ENCODE results near the gene ADGRA1.

Gene ADGRA1, protein sequence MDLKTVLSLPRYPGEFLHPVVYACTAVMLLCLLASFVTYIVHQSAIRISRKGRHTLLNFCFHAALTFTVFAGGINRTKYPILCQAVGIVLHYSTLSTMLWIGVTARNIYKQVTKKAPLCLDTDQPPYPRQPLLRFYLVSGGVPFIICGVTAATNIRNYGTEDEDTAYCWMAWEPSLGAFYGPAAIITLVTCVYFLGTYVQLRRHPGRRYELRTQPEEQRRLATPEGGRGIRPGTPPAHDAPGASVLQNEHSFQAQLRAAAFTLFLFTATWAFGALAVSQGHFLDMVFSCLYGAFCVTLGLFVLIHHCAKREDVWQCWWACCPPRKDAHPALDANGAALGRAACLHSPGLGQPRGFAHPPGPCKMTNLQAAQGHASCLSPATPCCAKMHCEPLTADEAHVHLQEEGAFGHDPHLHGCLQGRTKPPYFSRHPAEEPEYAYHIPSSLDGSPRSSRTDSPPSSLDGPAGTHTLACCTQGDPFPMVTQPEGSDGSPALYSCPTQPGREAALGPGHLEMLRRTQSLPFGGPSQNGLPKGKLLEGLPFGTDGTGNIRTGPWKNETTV

DNA sequence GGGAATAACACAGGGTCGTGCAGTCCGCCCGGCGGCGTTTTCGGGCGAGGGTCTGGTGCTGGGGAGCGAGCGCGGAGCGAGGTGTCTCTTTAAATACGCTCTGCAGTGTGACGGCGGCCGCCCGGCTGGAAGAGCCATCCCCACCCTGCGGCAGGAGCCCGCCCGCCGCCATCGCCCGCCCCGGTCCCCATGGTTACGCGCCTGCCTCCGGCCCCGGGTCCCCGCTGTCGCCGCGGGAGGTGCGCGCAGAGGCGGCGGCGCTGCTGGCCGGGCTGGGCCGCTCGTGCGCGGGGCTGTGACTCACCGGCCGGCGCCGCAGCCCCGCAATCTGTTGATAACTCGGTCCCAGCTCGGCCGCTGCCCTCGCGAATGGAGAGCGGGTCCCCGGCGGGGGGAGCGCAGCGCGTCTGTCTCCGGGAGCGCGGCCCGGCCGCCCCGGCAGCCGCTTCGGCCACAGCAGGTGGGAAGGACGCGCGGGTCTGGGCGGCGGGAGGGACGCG lies at the start of gene ADGRA1:
Gene ADGRA1, plus strand, starts transcription at position 246 of the 500 bp plus-strand sequence. CDS start 986 bp downstream, outside the sequence.
- H3K36me3 ChIP-seq (ENCODE audit: control insufficient read depth in 1 of 2, insufficient read depth in 2 of 2, low read length in 2 of 2), result no peaks in the 10 kb centered on the region
- H3K4me1 ChIP-seq (ENCODE audit: control insufficient read depth in 1 of 2, insufficient read depth in 2 of 2, low read length in 2 of 2), result no peaks in the 10 kb centered on the region
- H3K4me3 ChIP-seq (ENCODE audit: low read depth in 1 of 2, low read length in 2 of 2), result no peak within 1 kb of the TSS
- H3K9me3 ChIP-seq (ENCODE audit: control insufficient read depth in 1 of 2, low read length in 2 of 2), result no peaks in the 10 kb centered on the region
- no peak within 1 kb of the TSS for H3K9ac ChIP-seq (ENCODE audit: low read depth in 1 of 2, low read length in 2 of 2)
- H3K27ac ChIP-seq (ENCODE audit: low read depth, low read length), result no peak within 1 kb of the TSS
- peaks cover 5 to 13% of the 10 kb centered on the region in 2 donors for H3K27me3 ChIP-seq (ENCODE audit: control insufficient read depth in 1 of 2, insufficient read depth in 2 of 2, low read length in 2 of 2)

DNA sequence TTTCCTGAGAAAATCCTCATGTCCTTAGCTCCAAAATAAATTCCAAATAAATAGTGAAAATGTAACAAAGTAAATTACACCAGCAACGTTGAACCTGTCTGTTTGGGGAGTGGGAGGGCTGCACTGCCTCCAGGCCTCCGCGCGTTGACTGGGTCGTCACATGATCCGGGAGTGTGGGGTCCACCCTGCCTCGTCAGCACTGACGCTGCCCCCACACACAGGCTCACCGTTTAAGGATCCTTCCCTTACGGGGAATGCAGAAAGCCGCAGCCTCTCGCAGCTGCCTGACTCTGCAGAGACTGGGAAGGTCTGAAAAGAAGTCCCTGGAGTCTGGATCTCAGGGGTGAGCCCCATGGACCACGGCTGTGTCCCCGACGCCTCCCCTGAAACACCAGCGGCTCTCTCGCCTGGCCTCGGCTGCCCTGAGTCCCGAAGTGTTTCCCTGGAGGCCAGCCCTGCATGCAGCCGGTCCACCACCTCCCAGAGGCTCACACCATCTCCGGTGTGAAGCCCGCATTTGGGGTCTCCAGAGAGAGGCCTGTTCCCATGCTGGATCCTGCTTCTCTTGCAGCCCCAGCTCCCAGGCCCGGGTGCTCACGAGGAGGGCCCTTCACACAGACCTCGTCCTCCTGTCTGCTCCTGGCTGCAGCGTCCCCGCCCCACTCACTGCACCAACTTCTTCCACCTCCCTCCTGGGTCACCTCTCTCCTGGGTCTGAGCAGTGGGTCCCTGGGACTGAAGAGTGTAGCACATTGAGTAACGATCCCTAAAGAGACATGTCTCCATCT lies 49.5 kb upstream of the ADGRA1 start:
- no peak overlapping the region for H3K4me3 ChIP-seq (ENCODE audit: low read depth in 1 of 2, low read length in 2 of 2)
- H3K27ac ChIP-seq (ENCODE audit: low read depth, low read length), result no peak overlapping the region
- H3K9me3 ChIP-seq (ENCODE audit: control insufficient read depth in 1 of 2, low read length in 2 of 2), result no peaks in the 10 kb centered on the region
- no peak overlapping the region for H3K9ac ChIP-seq (ENCODE audit: low read depth in 1 of 2, low read length in 2 of 2)
- no peaks in the 10 kb centered on the region for H3K4me1 ChIP-seq (ENCODE audit: control insufficient read depth in 1 of 2, insufficient read depth in 2 of 2, low read length in 2 of 2)
- H3K36me3 ChIP-seq (ENCODE audit: control insufficient read depth in 1 of 2, insufficient read depth in 2 of 2, low read length in 2 of 2), result no peaks in the 10 kb centered on the region
- H3K27me3 ChIP-seq (ENCODE audit: control insufficient read depth in 1 of 2, insufficient read depth in 2 of 2, low read length in 2 of 2), result peaks cover 5 to 23% of the 10 kb centered on the region in 2 donors

DNA sequence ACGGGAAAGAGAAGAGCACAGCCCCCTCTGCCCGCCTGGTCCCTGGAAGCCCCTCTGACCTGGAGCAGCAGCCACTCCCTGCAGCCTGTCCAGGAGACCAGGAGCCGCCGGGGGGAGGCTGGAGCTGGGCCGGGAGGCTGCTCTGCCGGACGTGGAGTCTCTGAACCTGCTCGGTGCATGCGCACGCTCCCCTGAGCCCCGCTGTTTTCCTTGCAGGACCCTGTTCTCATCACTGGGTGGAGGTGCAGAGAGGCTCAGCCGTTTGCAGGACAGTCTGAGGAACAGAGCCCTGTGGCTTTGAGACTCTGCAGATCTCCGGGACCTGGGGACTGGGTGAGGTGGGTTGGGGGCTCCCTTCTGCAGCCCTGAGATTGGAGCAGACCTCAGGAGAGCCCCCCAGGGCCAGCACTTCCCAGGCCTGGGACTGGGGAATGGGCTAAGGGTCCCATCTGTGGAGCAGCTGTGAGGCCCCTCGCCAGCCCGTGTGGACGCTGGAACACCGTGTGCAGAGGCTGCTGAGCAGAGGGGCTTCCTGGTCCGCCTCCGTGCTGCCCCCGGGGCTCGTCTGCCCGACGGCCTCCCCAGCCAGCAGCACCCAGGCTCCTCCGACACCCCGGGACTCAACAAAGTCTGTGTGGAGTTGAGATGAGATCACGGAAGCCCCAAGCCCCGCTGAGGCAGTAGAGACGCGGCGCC lies 48.5 kb upstream of the ADGRA1 start:
- H3K27me3 ChIP-seq (ENCODE audit: control insufficient read depth in 1 of 2, insufficient read depth in 2 of 2, low read length in 2 of 2), result peaks cover 5 to 23% of the 10 kb centered on the region in 2 donors

DNA sequence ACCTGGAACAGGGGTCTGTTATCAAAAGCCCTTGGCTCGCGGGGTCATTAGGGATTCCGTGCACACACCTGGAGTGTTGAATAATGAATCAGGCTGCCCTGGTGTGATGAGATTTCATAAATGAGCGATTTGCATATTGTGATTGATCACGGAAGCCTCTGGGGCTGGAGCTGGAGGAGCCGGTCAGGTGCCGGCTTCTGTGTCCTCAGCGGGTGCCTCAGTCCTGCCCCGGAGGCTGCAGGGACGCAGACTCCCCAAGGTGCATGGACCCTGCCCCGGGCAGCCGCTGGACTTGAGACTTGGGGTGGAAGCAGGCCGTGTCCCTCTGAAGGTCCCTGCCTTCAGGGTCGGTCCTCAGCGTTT lies 47.9 kb upstream of the ADGRA1 start:
- Histone ChIP-seq H3K4me1 (ENCODE audit: control insufficient read depth in 1 of 2, insufficient read depth in 2 of 2, low read length in 2 of 2) (no peaks in the 10 kb centered on the region), H3K9me3 (ENCODE audit: control insufficient read depth in 1 of 2, low read length in 2 of 2) (no peaks in the 10 kb centered on the region), H3K27me3 (ENCODE audit: control insufficient read depth in 1 of 2, insufficient read depth in 2 of 2, low read length in 2 of 2) (peaks cover 5 to 23% of the 10 kb centered on the region in 2 donors), H3K9ac (ENCODE audit: low read depth in 1 of 2, low read length in 2 of 2) (no peak overlapping the region), H3K36me3 (ENCODE audit: control insufficient read depth in 1 of 2, insufficient read depth in 2 of 2, low read length in 2 of 2) (no peaks in the 10 kb centered on the region), H3K27ac (ENCODE audit: low read depth, low read length) (no peak overlapping the region), H3K4me3 (ENCODE audit: low read depth in 1 of 2, low read length in 2 of 2) (no peak overlapping the region)

More for the DNA sequence above, 48.5 kb upstream of the ADGRA1 start:
- Histone ChIP-seq H3K4me1 (ENCODE audit: control insufficient read depth in 1 of 2, insufficient read depth in 2 of 2, low read length in 2 of 2) (no peaks in the 10 kb centered on the region), H3K9me3 (ENCODE audit: control insufficient read depth in 1 of 2, low read length in 2 of 2) (no peaks in the 10 kb centered on the region), H3K4me3 (ENCODE audit: low read depth in 1 of 2, low read length in 2 of 2) (no peak overlapping the region), H3K27ac (ENCODE audit: low read depth, low read length) (no peak overlapping the region), H3K36me3 (ENCODE audit: control insufficient read depth in 1 of 2, insufficient read depth in 2 of 2, low read length in 2 of 2) (no peaks in the 10 kb centered on the region), H3K9ac (ENCODE audit: low read depth in 1 of 2, low read length in 2 of 2) (no peak overlapping the region)

DNA sequence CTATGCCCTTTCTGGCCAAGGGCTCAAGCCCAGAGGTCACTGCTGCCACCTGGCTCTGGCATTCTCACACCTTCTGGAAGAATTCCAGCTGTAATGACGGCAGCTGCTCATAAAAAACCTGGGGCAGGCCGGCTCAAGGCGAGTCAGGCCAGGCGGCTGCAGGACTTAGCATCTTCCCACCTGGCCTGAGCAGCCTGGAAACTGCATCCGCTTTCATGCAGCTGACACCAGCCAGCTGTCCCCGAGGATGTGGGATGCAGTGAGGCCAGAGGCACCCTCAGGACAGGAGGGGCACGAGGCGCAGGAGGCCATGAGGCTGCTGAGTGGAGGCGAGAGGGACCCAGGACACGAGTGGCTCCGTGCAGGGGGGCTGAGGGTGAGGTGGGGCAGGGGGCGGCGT lies 47.5 kb upstream of the ADGRA1 start:
- no peak overlapping the region for H3K27ac ChIP-seq (ENCODE audit: low read depth, low read length)
- H3K4me1 ChIP-seq (ENCODE audit: control insufficient read depth in 1 of 2, insufficient read depth in 2 of 2, low read length in 2 of 2), result no peaks in the 10 kb centered on the region
- H3K4me3 ChIP-seq (ENCODE audit: low read depth in 1 of 2, low read length in 2 of 2), result no peak overlapping the region
- H3K27me3 ChIP-seq (ENCODE audit: control insufficient read depth in 1 of 2, insufficient read depth in 2 of 2, low read length in 2 of 2), result peaks cover 5 to 23% of the 10 kb centered on the region in 2 donors
- H3K9me3 ChIP-seq (ENCODE audit: control insufficient read depth in 1 of 2, low read length in 2 of 2), result no peaks in the 10 kb centered on the region
- H3K36me3 ChIP-seq (ENCODE audit: control insufficient read depth in 1 of 2, insufficient read depth in 2 of 2, low read length in 2 of 2), result no peaks in the 10 kb centered on the region
- H3K9ac ChIP-seq (ENCODE audit: low read depth in 1 of 2, low read length in 2 of 2), result no peak overlapping the region

DNA sequence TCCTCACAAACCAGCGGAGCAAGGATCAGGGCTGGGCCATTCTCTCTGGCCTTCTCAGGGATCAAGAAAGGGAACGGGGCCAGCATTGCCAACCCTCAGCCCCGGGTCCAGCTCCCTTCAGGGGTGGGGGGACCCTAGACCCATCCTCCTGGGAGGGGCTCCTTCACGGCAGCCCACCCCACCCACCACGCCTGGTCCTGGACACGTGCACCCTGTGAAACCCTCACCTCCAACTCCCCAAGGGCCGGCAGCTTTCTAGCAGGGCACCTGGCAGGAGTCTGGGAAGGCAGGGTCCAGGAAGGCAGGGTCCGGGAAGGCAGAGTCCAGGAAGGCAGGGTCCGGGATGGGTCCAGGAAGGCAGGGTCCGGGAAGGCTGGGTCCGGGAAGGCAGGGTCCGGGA lies 46.6 kb upstream of the ADGRA1 start:
- Histone ChIP-seq H3K9ac (ENCODE audit: low read depth in 1 of 2, low read length in 2 of 2) (no peak overlapping the region), H3K4me3 (ENCODE audit: low read depth in 1 of 2, low read length in 2 of 2) (no peak overlapping the region), H3K9me3 (ENCODE audit: control insufficient read depth in 1 of 2, low read length in 2 of 2) (no peaks in the 10 kb centered on the region), H3K4me1 (ENCODE audit: control insufficient read depth in 1 of 2, insufficient read depth in 2 of 2, low read length in 2 of 2) (no peaks in the 10 kb centered on the region), H3K27me3 (ENCODE audit: control insufficient read depth in 1 of 2, insufficient read depth in 2 of 2, low read length in 2 of 2) (peaks cover 0 to 23% of the 10 kb centered on the region in 2 donors), H3K36me3 (ENCODE audit: control insufficient read depth in 1 of 2, insufficient read depth in 2 of 2, low read length in 2 of 2) (no peaks in the 10 kb centered on the region), H3K27ac (ENCODE audit: low read depth, low read length) (no peak overlapping the region)

DNA sequence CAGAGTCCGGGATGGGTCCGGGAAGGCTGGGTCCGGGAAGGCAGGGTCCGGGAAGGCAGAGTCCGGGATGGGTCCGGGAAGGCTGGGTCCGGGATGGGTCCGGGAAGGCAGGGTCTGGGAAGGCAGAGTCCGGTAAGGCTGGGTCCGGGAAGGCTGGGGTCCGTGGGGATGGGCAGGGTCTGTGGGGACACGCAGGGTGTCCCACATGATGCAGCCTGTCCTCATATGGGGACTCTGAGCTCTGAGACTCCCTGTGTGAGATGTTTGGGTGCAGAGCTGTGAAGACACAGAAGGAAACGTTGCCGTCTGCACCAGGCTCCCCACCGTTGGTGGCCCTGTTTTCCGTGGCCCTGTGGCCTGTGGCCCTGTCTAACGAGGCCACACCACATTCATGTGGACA lies 45.7 kb upstream of the ADGRA1 start:
- H3K4me3 ChIP-seq (ENCODE audit: low read depth in 1 of 2, low read length in 2 of 2), result no peak overlapping the region
- no peaks in the 10 kb centered on the region for H3K4me1 ChIP-seq (ENCODE audit: control insufficient read depth in 1 of 2, insufficient read depth in 2 of 2, low read length in 2 of 2)
- H3K27ac ChIP-seq (ENCODE audit: low read depth, low read length), result no peak overlapping the region
- no peak overlapping the region for H3K9ac ChIP-seq (ENCODE audit: low read depth in 1 of 2, low read length in 2 of 2)
- no peaks in the 10 kb centered on the region for H3K36me3 ChIP-seq (ENCODE audit: control insufficient read depth in 1 of 2, insufficient read depth in 2 of 2, low read length in 2 of 2)
- H3K27me3 ChIP-seq (ENCODE audit: control insufficient read depth in 1 of 2, insufficient read depth in 2 of 2, low read length in 2 of 2), result peaks cover 0 to 23% of the 10 kb centered on the region in 2 donors
- H3K9me3 ChIP-seq (ENCODE audit: control insufficient read depth in 1 of 2, low read length in 2 of 2), result no peaks in the 10 kb centered on the region

DNA sequence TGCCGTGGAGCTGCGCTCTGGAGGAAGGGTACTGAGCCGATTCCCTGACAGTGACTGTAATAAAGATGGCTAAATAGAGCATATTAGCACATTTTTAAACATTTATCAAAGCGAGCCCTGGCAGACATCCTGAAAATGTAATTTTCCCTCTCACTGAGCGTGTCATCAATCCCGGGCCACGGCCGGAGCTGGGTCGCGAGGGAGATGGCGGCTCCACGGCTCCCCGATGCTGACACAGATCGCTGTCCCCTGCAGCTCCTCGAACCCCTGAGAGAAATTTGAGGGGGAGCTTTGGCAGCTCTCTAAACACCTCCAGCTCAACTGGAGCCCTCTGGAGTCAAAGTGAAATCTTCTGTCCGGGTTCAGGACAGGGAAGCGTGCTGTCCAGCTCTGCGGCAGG lies 44.9 kb upstream of the ADGRA1 start:
- no peaks in the 10 kb centered on the region for H3K9me3 ChIP-seq (ENCODE audit: control insufficient read depth in 1 of 2, low read length in 2 of 2)
- no peak overlapping the region for H3K27ac ChIP-seq (ENCODE audit: low read depth, low read length)
- H3K9ac ChIP-seq (ENCODE audit: low read depth in 1 of 2, low read length in 2 of 2), result no peak overlapping the region
- peaks cover 0 to 24% of the 10 kb centered on the region in 2 donors for H3K27me3 ChIP-seq (ENCODE audit: control insufficient read depth in 1 of 2, insufficient read depth in 2 of 2, low read length in 2 of 2)
- no peaks in the 10 kb centered on the region for H3K4me1 ChIP-seq (ENCODE audit: control insufficient read depth in 1 of 2, insufficient read depth in 2 of 2, low read length in 2 of 2)
- H3K4me3 ChIP-seq (ENCODE audit: low read depth in 1 of 2, low read length in 2 of 2), result no peak overlapping the region
- H3K36me3 ChIP-seq (ENCODE audit: control insufficient read depth in 1 of 2, insufficient read depth in 2 of 2, low read length in 2 of 2), result no peaks in the 10 kb centered on the region

DNA sequence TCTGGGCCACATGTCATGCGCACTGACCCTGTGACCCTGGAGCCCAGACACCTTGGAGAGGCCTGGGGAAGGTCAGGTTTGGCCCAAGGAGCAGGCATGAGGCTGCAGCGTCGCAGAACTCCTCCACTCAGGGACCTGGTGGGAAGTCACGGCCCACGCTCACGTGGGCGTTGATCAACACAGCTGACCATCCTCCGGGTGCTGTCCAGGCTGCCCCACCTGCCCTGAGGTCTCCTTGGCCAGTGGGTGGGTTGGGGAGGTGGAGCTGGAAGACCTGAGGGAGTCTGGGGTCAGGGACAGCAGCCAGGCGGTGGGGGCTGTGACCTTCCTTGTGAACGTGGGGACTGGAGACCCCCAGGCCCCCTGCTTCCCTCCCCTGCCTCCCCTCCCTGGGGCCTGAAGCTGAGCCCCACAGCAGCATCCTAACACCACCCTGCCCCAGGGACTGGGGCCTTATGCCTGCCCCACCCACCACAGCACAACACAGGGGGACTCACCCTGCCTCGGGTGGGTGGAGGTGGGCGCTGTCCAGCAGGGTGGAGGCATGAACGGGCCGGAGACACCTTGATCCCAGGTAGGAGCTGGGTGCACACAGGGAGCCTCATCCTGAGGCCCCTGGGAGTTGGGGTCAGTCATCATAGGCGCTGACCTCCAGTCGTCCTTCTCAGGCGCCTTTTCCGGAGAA lies 44.0 kb upstream of the ADGRA1 start:
- no peaks in the 10 kb centered on the region for H3K4me1 ChIP-seq (ENCODE audit: control insufficient read depth in 1 of 2, insufficient read depth in 2 of 2, low read length in 2 of 2)
- no peak overlapping the region for H3K27ac ChIP-seq (ENCODE audit: low read depth, low read length)
- no peak overlapping the region for H3K4me3 ChIP-seq (ENCODE audit: low read depth in 1 of 2, low read length in 2 of 2)
- H3K36me3 ChIP-seq (ENCODE audit: control insufficient read depth in 1 of 2, insufficient read depth in 2 of 2, low read length in 2 of 2), result no peaks in the 10 kb centered on the region
- no peak overlapping the region for H3K9ac ChIP-seq (ENCODE audit: low read depth in 1 of 2, low read length in 2 of 2)
- peaks cover 0 to 23% of the 10 kb centered on the region in 2 donors for H3K27me3 ChIP-seq (ENCODE audit: control insufficient read depth in 1 of 2, insufficient read depth in 2 of 2, low read length in 2 of 2)
- no peaks in the 10 kb centered on the region for H3K9me3 ChIP-seq (ENCODE audit: control insufficient read depth in 1 of 2, low read length in 2 of 2)

All from duodenal mucosa (tissue), 2 donors.